ENCODE measurements around the gene DLAT. TPM values are rescaled to one million over a fixed set of nuclear protein-coding genes. Genes with fewer than 3 reads are reported as not detected.

The DLAT gene
- total and polyA plus RNA-seq, 2 experiments from 2014 or later = 27.9 to 42.1 TPM

DNA sequence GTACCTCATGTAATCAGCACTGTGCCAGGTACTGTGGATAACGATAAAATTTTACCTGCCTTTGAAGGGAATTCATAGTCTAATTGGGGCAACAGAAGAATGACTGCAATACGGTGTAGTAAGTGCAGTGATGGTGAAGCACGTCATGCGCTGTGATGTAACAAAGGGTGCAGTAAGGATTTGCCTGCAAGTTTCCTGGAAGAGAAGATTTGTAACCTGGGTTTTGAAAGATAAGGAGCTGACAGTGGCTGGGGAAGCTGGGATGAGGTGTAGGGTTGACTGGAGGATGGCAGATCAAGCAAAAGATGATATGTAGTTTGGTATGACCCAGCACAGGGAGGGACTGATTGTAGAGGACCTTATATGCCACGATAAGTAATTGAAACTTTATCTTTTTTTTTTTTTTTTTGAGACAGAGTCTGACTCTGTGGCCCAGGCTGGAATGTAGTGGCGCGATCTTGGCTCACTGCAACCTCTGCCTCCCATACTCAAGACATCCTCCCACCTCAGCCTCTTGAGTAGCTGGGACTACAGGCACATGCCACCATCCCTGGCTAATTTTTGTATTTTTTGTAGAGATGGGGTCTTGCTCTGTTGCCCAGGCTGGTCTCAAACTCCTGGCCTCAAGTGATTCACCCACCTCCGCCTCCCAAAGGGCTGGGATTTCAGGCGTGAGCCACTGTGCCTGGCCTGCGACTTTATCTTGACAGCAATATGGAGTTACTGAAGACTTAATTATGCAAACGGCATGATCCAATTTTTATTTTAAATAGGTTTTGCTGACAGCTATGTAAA lies 72.7 kb downstream of the DLAT start:
- no peaks in the 10 kb centered on the region for H3K9me3 ChIP-seq (ENCODE audit: low read depth)
- no peak overlapping the region for H3K4me2 ChIP-seq
- H3K27me3 ChIP-seq = no peaks in the 10 kb centered on the region
- H4K20me1 ChIP-seq (ENCODE audit: insufficient read depth, poor library complexity, severe bottlenecking) = no peaks in the 10 kb centered on the region
- H3K79me2 ChIP-seq = no peaks in the 10 kb centered on the region
- H3K27ac ChIP-seq = no peak overlapping the region
- DNase-seq (ENCODE audit: low spot score) = no peak
- H3K4me1 ChIP-seq (ENCODE audit: insufficient read depth) = no peaks in the 10 kb centered on the region
- 91% methylated on average over 11 of the region's 11 CpGs for WGBS (ENCODE audit: low lambda C conversion rate, missing lambda C conversion rate)
- H3K36me3 ChIP-seq (replicated peaks; ENCODE audit: insufficient read depth, low read depth) = no peaks in the 10 kb centered on the region
- no peaks in the 10 kb centered on the region for H3K9me2 ChIP-seq (replicated peaks; ENCODE audit: insufficient read depth)
- H3K4me3 ChIP-seq = no peak overlapping the region
- H2AFZ ChIP-seq = no peak overlapping the region
- TF ChIP-seq EZH2phosphoT487 (IDR thresholded peaks at IDR 0.05; ENCODE audit: low read depth, severe bottlenecking, unreplicated experiment) (no peak), EZH2 (IDR thresholded peaks at IDR 0.05; ENCODE audit: borderline replicate concordance) (no peak)
- TF ChIP-seq, protein P1, sequence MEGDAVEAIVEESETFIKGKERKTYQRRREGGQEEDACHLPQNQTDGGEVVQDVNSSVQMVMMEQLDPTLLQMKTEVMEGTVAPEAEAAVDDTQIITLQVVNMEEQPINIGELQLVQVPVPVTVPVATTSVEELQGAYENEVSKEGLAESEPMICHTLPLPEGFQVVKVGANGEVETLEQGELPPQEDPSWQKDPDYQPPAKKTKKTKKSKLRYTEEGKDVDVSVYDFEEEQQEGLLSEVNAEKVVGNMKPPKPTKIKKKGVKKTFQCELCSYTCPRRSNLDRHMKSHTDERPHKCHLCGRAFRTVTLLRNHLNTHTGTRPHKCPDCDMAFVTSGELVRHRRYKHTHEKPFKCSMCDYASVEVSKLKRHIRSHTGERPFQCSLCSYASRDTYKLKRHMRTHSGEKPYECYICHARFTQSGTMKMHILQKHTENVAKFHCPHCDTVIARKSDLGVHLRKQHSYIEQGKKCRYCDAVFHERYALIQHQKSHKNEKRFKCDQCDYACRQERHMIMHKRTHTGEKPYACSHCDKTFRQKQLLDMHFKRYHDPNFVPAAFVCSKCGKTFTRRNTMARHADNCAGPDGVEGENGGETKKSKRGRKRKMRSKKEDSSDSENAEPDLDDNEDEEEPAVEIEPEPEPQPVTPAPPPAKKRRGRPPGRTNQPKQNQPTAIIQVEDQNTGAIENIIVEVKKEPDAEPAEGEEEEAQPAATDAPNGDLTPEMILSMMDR (IDR thresholded peaks at IDR 0.05; ENCODE audit: poor library complexity) = no peak

DNA sequence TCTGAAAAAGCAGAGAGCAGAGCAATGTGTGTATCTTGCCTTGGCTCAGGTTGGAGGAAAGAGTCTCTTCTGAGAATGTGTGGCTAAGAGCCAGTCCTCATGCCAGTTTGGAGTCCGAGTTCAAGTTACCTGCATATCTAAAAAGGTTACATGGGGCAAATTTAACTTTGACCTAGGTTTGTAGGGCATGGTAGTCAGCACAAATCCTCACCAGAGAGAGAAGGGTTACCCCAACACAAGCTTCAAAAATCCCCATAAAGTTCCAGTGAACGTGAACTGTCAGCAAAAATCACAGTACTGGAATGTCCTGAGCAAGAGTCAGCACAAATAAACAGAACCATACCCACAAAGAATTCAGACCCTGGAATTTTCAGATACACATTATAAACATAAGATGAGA lies 75.3 kb downstream of the DLAT start:
- Histone ChIP-seq H3K27ac (peak overlapping the region; percentile 67), H3K9me2 (replicated peaks; ENCODE audit: insufficient read depth) (no peaks in the 10 kb centered on the region), H3K79me2 (no peaks in the 10 kb centered on the region), H3K9me3 (ENCODE audit: low read depth) (no peaks in the 10 kb centered on the region), H3K4me1 (ENCODE audit: insufficient read depth) (no peaks in the 10 kb centered on the region), H3K36me3 (replicated peaks; ENCODE audit: insufficient read depth, low read depth) (no peaks in the 10 kb centered on the region), H3K4me2 (no peak overlapping the region), H2AFZ (no peak overlapping the region), H4K20me1 (ENCODE audit: insufficient read depth, poor library complexity, severe bottlenecking) (no peaks in the 10 kb centered on the region), H3K27me3 (no peaks in the 10 kb centered on the region), H3K4me3 (no peak overlapping the region)
- no peak for DNase-seq (ENCODE audit: low spot score)
- TF ChIP-seq EZH2 (IDR thresholded peaks at IDR 0.05; ENCODE audit: borderline replicate concordance) (no peak), EZH2phosphoT487 (IDR thresholded peaks at IDR 0.05; ENCODE audit: low read depth, severe bottlenecking, unreplicated experiment) (no peak)
- TF ChIP-seq, protein P1 (IDR thresholded peaks at IDR 0.05; ENCODE audit: poor library complexity) = no peak
- WGBS (ENCODE audit: low lambda C conversion rate, missing lambda C conversion rate) = 57% methylated on average over 2 of the region's 2 CpGs

GRCh38 chr11:112103446-112103845 lies 78.2 kb downstream of the DLAT start:
- H2AFZ ChIP-seq = no peak overlapping the region
- no peak for DNase-seq (ENCODE audit: low spot score)
- no peaks in the 10 kb centered on the region for H3K4me1 ChIP-seq (ENCODE audit: insufficient read depth)
- TF ChIP-seq EZH2 (IDR thresholded peaks at IDR 0.05; ENCODE audit: borderline replicate concordance) (no peak), EZH2phosphoT487 (IDR thresholded peaks at IDR 0.05; ENCODE audit: low read depth, severe bottlenecking, unreplicated experiment) (no peak)
- TF ChIP-seq, protein P1 (IDR thresholded peaks at IDR 0.05; ENCODE audit: poor library complexity) = no peak
- H3K9me2 ChIP-seq (replicated peaks; ENCODE audit: insufficient read depth) = no peaks in the 10 kb centered on the region
- no peaks in the 10 kb centered on the region for H3K36me3 ChIP-seq (replicated peaks; ENCODE audit: insufficient read depth, low read depth)
- H3K27ac ChIP-seq = no peak overlapping the region
- no peaks in the 10 kb centered on the region for H3K27me3 ChIP-seq
- H3K79me2 ChIP-seq = no peaks in the 10 kb centered on the region
- H4K20me1 ChIP-seq (ENCODE audit: insufficient read depth, poor library complexity, severe bottlenecking) = no peaks in the 10 kb centered on the region
- no peaks in the 10 kb centered on the region for H3K9me3 ChIP-seq (ENCODE audit: low read depth)
- H3K4me2 ChIP-seq = no peak overlapping the region
- WGBS (ENCODE audit: low lambda C conversion rate, missing lambda C conversion rate) = 92% methylated on average over 6 of the region's 6 CpGs
- H3K4me3 ChIP-seq = no peak overlapping the region
